ENCODE data around the gene DDX53. TPM values are rescaled to one million over a fixed set of nuclear protein-coding genes. Genes with fewer than 3 reads are reported as not detected.

The DDX53 gene
- not detected for total RNA-seq

DNA sequence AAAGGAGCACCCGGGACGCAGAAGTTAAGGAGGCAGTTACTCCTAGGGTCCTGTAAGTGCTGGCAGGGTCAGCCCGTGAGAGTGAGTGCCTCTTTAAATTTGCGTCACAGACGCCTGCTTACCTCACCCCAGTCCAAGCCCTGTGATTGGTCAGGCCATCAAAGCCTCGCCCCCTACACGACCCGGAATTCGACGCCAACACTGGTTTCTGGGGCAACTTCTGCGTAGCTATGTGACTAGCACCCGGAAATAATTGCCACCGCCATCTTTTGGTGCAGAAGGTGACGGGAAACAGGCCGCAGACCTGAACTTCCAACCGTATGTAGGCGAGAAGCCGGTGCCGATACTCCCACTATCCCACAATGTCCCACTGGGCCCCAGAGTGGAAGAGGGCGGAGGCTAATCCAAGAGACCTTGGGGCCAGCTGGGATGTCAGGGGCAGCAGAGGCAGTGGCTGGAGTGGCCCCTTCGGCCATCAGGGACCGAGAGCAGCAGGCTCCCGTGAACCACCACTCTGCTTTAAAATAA, at the start of gene DDX53:
TSS of gene DDX53 (plus strand) at position 265 of the 528 bp plus-strand sequence. CDS start at position 363, 98 bp downstream.
- Mint-ChIP-seq H3K4me3 (no peak within 1 kb of the TSS), H3K9me3 (ENCODE audit: low read depth) (no peaks in the 10 kb centered on the region), H3K36me3 (ENCODE audit: low read depth) (no peaks in the 10 kb centered on the region), H3K27me3 (no peaks in the 10 kb centered on the region), H3K27ac (no peak within 1 kb of the TSS), H3K4me1 (no peaks in the 10 kb centered on the region)
- POLR2A ChIA-PET, result no interaction called here
- CTCF ChIA-PET, result no interaction called here
- intact Hi-C loops (cut with DNase I, micrococcal nuclease), result no loop called here
- ATAC-seq (no peak), DNase-seq (no peak)

- H3K36me3 Mint-ChIP-seq (ENCODE audit: low read depth), result no peaks in the 10 kb centered on the region
- no peak overlapping the region for H3K4me3 Mint-ChIP-seq
- DNase-seq (no peak), ATAC-seq (no peak)
- POLR2A ChIA-PET, result no interaction called here
- no peaks in the 10 kb centered on the region for H3K27me3 Mint-ChIP-seq
- intact Hi-C loops (cut with DNase I, micrococcal nuclease), result no loop called here
- H3K9me3 Mint-ChIP-seq (ENCODE audit: low read depth), result no peaks in the 10 kb centered on the region
- no peak overlapping the region for H3K27ac Mint-ChIP-seq
- CTCF ChIA-PET, result no interaction called here
- H3K4me1 Mint-ChIP-seq, result no peaks in the 10 kb centered on the region
Measured at GRCh38 chrX:22950269-22951266, 49.2 kb upstream of the DDX53 start.

- intact Hi-C loops (cut with DNase I, micrococcal nuclease), result no loop called here
- no peaks in the 10 kb centered on the region for H3K4me1 Mint-ChIP-seq
- H3K9me3 Mint-ChIP-seq (ENCODE audit: low read depth), result no peaks in the 10 kb centered on the region
- ChIA-PET CTCF (no interaction called here), POLR2A (no interaction called here)
- H3K27ac Mint-ChIP-seq, result no peak overlapping the region
- no peak for ATAC-seq
- H3K36me3 Mint-ChIP-seq (ENCODE audit: low read depth), result no peaks in the 10 kb centered on the region
- no peak overlapping the region for H3K4me3 Mint-ChIP-seq
- no peak for DNase-seq
- H3K27me3 Mint-ChIP-seq, result no peaks in the 10 kb centered on the region
Measured at GRCh38 chrX:22952010-22952409, 47.8 kb upstream of the DDX53 start.

DNA sequence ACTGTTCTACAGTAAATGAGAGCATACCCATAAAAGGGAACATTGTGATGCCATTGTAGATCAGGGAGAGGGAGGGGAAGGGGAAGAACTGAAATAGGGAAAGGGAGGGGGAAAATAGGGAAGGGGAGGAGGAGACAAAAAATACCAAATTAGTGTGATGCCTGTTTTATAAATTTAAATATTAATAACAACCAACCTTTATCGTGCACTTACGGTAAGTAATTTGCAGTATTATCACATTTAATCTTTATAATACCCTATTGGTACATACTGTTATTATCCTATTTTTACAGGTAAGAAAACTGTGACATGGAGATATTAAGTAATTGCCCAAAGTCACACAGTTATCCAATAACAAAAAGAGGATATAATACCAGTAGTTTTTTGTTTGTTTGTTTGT, 41.5 kb upstream of the DDX53 start:
- ChIA-PET CTCF (no interaction called here), POLR2A (no interaction called here)
- no peak overlapping the region for H3K27ac Mint-ChIP-seq
- no peaks in the 10 kb centered on the region for H3K4me1 Mint-ChIP-seq
- intact Hi-C loops (cut with DNase I, micrococcal nuclease), result no loop called here
- H3K27me3 Mint-ChIP-seq, result no peaks in the 10 kb centered on the region
- no peaks in the 10 kb centered on the region for H3K9me3 Mint-ChIP-seq (ENCODE audit: low read depth)
- H3K36me3 Mint-ChIP-seq (ENCODE audit: low read depth), result no peaks in the 10 kb centered on the region
- ATAC-seq (no peak), DNase-seq (no peak)
- no peak overlapping the region for H3K4me3 Mint-ChIP-seq

DNA sequence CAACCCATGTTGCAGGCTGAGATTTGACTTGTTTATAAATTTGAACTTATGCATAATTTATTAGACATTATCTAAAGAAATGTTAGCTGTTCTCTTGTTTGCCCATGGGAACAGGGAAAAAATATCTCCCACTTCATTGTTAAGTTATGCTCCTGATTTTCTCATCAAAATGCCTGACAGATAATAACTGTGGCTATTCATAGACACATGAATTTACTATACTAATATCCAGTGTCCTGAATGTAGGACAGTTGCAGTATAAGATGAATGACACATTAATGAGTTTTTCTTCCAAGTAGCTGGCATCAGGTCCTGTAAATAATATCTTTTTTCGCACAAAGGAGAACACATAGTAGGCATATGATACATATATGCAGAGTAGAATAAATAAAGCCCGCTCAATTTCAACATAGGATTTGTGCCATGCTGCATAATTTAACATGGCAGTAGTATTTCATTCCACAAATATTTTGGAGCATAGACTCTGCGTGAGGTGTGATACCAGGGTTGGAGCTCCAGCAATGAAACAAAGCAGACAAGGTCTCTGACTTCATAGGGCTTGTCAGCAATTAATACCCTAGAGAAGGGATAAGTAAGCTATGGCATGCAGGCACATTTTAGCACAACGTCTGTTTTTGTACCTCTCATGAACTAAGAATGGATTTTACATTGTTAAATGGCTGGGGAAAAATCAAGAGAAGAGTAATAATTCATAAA, 40.4 kb upstream of the DDX53 start:
- ChIA-PET CTCF (no interaction called here), POLR2A (no interaction called here)
- H3K36me3 Mint-ChIP-seq (ENCODE audit: low read depth), result no peaks in the 10 kb centered on the region
- H3K27me3 Mint-ChIP-seq, result no peaks in the 10 kb centered on the region
- no peaks in the 10 kb centered on the region for H3K9me3 Mint-ChIP-seq (ENCODE audit: low read depth)
- ATAC-seq (no peak), DNase-seq (no peak)
- H3K27ac Mint-ChIP-seq, result no peak overlapping the region
- H3K4me1 Mint-ChIP-seq, result no peaks in the 10 kb centered on the region
- intact Hi-C loops (cut with DNase I, micrococcal nuclease), result no loop called here
- no peak overlapping the region for H3K4me3 Mint-ChIP-seq

DNA sequence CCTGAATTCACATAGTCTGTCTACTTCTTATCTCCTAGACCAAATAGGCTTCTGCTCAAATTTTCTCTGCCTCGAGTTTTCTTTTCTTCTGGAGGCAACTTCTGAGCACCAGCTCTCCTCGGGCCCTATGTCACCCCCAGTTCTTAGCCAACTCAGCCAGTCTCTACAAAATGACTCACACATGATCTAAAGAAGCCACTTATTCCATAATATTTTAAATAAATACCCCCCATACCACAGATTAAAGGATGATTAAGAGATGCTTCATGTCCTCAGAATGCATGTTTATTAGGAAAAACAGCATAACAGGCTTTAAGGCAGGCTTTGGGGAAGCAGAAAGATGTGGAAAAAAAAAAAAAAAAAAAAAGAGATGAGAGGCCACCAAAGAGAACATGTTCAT, 36.6 kb upstream of the DDX53 start:
- ATAC-seq (no peak), DNase-seq (no peak)
- Mint-ChIP-seq H3K27ac (no peak overlapping the region), H3K9me3 (ENCODE audit: low read depth) (no peaks in the 10 kb centered on the region), H3K4me3 (no peak overlapping the region), H3K36me3 (ENCODE audit: low read depth) (no peaks in the 10 kb centered on the region), H3K27me3 (no peaks in the 10 kb centered on the region), H3K4me1 (no peaks in the 10 kb centered on the region)
- intact Hi-C loops (cut with DNase I, micrococcal nuclease), result no loop called here
- ChIA-PET CTCF (no interaction called here), POLR2A (no interaction called here)

DNA sequence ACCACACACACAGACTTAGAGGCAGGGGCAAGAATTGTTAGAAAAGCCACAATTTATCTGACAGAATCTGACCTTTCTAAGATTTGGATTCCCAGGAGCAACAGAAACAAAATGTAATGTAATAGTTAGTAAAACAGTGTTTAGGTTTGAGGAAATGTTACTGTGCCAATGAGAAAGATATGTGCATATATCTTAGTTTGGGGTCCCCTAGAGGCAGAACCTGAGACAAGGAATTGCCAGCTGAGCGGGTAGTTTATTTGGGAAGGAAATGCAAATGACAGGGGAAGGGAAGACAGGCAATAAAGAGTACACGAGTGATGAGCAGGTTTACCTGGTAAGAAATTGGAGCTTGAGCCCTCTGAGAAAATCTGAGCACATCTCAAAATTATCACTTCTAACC, 31.3 kb upstream of the DDX53 start:
- DNase-seq (no peak), ATAC-seq (no peak)
- H3K4me1 Mint-ChIP-seq, result no peaks in the 10 kb centered on the region
- H3K27ac Mint-ChIP-seq, result no peak overlapping the region
- POLR2A ChIA-PET, result no interaction called here
- H3K4me3 Mint-ChIP-seq, result no peak overlapping the region
- intact Hi-C loops (cut with DNase I, micrococcal nuclease), result no loop called here
- H3K36me3 Mint-ChIP-seq (ENCODE audit: low read depth), result no peaks in the 10 kb centered on the region
- H3K9me3 Mint-ChIP-seq (ENCODE audit: low read depth), result no peaks in the 10 kb centered on the region
- CTCF ChIA-PET, result no interaction called here
- H3K27me3 Mint-ChIP-seq, result no peaks in the 10 kb centered on the region

GRCh38 chrX:22969411-22969810, 30.3 kb upstream of the DDX53 start:
- intact Hi-C loops (cut with DNase I, micrococcal nuclease), result no loop called here
- Mint-ChIP-seq H3K4me1 (no peaks in the 10 kb centered on the region), H3K36me3 (ENCODE audit: low read depth) (no peaks in the 10 kb centered on the region), H3K27me3 (no peaks in the 10 kb centered on the region), H3K4me3 (no peak overlapping the region), H3K9me3 (ENCODE audit: low read depth) (no peaks in the 10 kb centered on the region), H3K27ac (no peak overlapping the region)
- ATAC-seq, result no peak
- POLR2A ChIA-PET, result no interaction called here
- CTCF ChIA-PET, result no interaction called here
- DNase-seq, result no peak

GRCh38 chrX:22970861-22971260, 28.9 kb upstream of the DDX53 start:
- Mint-ChIP-seq H3K9me3 (ENCODE audit: low read depth) (no peaks in the 10 kb centered on the region), H3K27ac (no peak overlapping the region), H3K27me3 (no peaks in the 10 kb centered on the region), H3K4me3 (no peak overlapping the region), H3K36me3 (ENCODE audit: low read depth) (no peaks in the 10 kb centered on the region), H3K4me1 (no peaks in the 10 kb centered on the region)
- DNase-seq, result no peak
- CTCF ChIA-PET, result no interaction called here
- POLR2A ChIA-PET, result no interaction called here
- ATAC-seq, result no peak
- intact Hi-C loops (cut with DNase I, micrococcal nuclease), result no loop called here

DNA sequence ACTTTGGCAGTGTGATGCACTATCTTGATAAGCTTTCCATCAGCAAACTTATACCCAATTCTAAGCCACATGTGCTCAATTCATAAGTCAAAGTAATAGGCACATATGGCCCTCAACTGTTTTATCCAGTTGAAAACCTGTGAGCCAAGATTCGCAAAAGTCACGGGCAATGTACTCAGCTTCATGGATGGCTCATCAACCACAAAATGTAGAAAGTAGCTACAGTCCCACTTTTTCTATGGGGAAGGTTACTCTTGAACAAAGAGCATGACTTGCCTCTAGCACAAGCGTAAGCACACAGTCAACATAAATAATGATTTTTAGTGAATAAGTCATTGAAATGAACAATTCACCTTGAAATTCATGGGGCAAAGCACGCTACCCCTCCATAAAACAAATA, 25.1 kb upstream of the DDX53 start:
- ATAC-seq, result no peak
- no peaks in the 10 kb centered on the region for H3K9me3 Mint-ChIP-seq (ENCODE audit: low read depth)
- no peaks in the 10 kb centered on the region for H3K27me3 Mint-ChIP-seq
- H3K4me1 Mint-ChIP-seq, result no peaks in the 10 kb centered on the region
- intact Hi-C loops (cut with DNase I, micrococcal nuclease), result no loop called here
- H3K36me3 Mint-ChIP-seq (ENCODE audit: low read depth), result no peaks in the 10 kb centered on the region
- ChIA-PET CTCF (no interaction called here), POLR2A (no interaction called here)
- DNase-seq, result no peak
- no peak overlapping the region for H3K27ac Mint-ChIP-seq
- no peak overlapping the region for H3K4me3 Mint-ChIP-seq

GRCh38 chrX:22975786-22976185, 24.0 kb upstream of the DDX53 start:
- no peaks in the 10 kb centered on the region for H3K4me1 Mint-ChIP-seq
- no peak overlapping the region for H3K27ac Mint-ChIP-seq
- ATAC-seq (no peak), DNase-seq (no peak)
- H3K4me3 Mint-ChIP-seq, result no peak overlapping the region
- H3K36me3 Mint-ChIP-seq (ENCODE audit: low read depth), result no peaks in the 10 kb centered on the region
- no peaks in the 10 kb centered on the region for H3K9me3 Mint-ChIP-seq (ENCODE audit: low read depth)
- no peaks in the 10 kb centered on the region for H3K27me3 Mint-ChIP-seq
- intact Hi-C loops (cut with DNase I, micrococcal nuclease), result no loop called here
- CTCF ChIA-PET, result no interaction called here
- POLR2A ChIA-PET, result no interaction called here

- Mint-ChIP-seq H3K27ac (no peak overlapping the region), H3K4me3 (no peak overlapping the region), H3K9me3 (ENCODE audit: low read depth) (no peaks in the 10 kb centered on the region), H3K27me3 (no peaks in the 10 kb centered on the region), H3K36me3 (ENCODE audit: low read depth) (no peaks in the 10 kb centered on the region), H3K4me1 (no peaks in the 10 kb centered on the region)
- CTCF ChIA-PET, result no interaction called here
- intact Hi-C loops (cut with DNase I, micrococcal nuclease), result no loop called here
- no peak for DNase-seq
- POLR2A ChIA-PET, result no interaction called here
- no peak for ATAC-seq
Measured at GRCh38 chrX:22985958-22986357, 13.8 kb upstream of the DDX53 start.
